GM12874 (cell line): Measurements from ENCODE around the gene TMEM178A.

ENCODE experiments used
- TF ChIP-seq, protein P1 (sequence below): IDR thresholded peaks from 2 replicates; pipeline ENCODE4 v1.5.1; 2011; ENCODE audit warnings: low read depth, mild to moderate bottlenecking, control low read depth, low read length, moderate library complexity; ENCODE audit not compliant: insufficient read depth

The TMEM178A gene

DNA sequence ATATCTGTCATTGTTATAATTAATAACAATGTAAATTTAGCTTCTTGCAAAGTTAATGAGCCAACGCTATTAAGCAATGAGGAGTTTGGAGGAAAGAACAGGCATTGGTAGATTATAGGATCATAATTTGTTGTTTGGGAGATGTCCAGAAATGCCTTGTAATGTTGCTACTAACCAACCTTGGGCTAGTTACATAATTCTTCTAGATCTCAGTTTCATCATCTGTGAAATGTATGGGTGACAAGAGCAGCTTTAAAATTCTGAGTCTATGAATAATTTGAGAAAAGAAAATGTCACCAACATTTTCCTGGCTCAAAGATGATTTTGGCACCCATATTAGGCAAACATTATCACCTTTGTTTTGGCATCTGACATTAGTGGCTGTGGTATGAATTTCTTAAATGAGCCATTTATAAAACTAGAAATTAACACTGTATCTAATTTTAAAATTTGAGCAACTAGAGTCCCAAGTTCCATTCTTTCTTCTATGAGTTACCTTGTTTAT is 2.9 kb downstream of the TMEM178A start:
- TF ChIP-seq, protein P1, sequence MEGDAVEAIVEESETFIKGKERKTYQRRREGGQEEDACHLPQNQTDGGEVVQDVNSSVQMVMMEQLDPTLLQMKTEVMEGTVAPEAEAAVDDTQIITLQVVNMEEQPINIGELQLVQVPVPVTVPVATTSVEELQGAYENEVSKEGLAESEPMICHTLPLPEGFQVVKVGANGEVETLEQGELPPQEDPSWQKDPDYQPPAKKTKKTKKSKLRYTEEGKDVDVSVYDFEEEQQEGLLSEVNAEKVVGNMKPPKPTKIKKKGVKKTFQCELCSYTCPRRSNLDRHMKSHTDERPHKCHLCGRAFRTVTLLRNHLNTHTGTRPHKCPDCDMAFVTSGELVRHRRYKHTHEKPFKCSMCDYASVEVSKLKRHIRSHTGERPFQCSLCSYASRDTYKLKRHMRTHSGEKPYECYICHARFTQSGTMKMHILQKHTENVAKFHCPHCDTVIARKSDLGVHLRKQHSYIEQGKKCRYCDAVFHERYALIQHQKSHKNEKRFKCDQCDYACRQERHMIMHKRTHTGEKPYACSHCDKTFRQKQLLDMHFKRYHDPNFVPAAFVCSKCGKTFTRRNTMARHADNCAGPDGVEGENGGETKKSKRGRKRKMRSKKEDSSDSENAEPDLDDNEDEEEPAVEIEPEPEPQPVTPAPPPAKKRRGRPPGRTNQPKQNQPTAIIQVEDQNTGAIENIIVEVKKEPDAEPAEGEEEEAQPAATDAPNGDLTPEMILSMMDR: no peak

DNA sequence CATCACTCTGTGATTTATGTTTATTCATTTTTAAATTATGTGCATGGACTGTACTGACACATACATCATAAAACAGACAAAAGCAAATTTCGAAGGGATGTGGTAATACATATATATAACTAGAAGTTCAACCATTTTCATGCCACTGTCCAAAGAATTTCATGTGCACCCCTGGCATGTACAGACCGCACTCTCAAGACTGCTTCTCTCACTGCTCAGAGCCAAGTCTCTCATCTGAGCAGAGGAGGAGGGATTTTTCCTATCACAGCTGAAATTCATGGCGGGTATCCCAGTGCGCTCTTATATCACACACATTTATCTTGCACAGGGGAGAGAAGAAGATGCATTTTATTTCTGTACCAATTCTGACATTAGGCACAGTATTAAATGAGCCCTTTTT is 5.9 kb downstream of the TMEM178A start:
- TF ChIP-seq, protein P1: no peak

DNA sequence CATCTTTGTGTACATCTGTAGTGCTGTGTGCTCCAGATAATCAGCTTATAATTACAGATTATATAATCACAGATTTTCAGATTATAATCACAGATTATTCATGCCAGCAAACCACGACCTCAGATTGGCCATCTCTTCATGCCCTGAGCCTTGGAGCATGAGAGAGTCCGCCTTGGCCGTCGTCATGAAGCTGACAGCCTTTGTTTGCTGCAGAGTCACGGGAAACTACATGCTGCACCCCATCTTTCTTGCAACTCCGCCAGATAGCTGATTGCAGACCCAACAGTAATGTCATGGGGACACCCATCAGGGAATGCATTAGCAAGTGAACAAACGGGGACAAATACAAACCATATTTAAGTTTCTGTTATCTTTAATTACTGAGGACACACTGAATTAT is 7.3 kb downstream of the TMEM178A start:
- TF ChIP-seq, protein P1: no peak

DNA sequence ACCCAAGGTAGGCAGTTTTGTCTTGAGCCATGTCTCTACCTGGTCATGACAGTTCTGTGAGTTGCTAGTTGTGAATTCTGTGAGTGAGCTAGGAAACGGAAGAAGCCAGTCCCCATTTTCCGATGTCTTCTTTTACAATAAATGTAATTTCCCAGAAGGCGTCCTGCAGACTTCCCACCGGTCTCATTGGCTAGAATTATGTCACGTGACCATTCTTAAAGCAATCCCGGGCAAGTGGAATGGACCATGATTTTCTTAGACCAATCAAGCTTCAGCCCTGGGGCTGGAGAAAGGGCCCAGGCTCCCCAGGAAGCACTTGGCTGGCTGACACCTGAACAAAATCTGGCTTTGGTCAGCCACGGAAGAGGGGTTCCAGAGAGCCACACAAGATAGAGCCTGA is 10.6 kb downstream of the TMEM178A start:
- TF ChIP-seq, protein P1: no peak

DNA sequence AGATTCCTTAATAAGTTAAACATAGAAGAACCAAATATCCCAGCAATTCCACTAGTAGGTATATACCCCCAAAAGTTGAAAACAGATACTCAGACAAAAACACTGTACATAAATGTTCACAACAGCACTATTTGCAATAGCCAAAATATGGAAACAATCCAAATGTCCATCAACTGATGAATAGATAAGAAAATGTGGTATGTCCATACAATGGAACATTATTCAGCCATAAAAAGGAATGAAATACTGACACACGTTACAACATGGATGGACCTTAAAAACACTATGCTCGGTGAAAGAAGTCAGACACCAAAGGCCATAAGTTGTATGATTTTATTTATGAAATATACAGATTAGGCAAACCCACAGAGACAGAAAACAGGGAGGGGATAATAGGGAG is 12.5 kb downstream of the TMEM178A start:
- TF ChIP-seq, protein P1: no peak

DNA sequence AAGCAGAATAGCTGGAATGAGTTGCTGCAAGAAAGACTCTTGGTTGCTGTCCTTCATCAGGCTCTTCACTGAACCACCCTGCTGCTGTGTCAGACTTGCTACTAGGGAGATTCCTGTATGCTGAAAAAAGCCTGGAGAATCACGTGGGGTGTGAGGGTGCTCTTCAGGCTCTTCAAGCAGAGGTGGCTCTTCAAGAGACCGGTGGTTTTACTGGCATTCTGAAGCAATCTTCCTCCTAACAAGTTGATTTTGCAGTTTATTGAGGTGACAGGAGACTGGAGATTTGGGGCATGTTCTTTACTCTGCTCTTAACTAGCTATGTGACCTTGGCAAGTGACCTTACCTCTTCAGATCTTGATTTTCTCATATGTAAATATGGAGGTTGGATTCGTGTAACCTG is 14.1 kb downstream of the TMEM178A start:
- TF ChIP-seq, protein P1: no peak

DNA sequence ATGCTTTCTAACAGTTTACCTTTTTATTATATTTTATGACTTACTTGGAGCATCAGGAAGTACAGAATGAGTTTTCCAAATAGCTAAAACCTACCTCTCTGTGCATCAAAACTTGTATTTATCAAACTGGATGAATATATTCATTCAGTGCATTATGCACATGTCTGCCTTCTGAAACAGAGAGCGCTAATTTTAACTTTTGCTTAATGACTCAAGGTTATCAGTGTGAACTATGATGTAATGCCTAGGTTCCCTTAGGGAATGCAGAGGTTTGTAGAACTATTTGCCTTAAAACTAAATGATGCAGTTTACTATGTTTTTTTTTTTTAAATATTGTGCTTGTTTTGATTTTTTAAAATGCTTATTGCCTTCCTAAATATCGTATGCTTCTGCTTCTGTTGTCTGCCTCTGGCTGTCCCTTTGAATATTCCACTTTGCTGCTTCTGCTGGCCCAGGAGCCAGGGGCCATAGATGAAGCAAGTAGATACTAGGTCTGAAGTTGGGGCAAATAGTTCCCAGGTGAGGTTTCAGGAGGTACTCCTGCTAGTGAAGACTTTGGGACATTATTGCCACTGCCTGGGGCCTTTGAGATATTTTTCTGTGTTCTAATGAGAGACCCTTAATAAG is 16.5 kb downstream of the TMEM178A start:
- TF ChIP-seq, protein P1: no peak
